RWPE2 (cell line): ENCODE results near the gene AFAP1.

Experiments used
- ATAC-seq: fragments of 200-7000 bp; cut with Tn5 transposase; 3 replicates; pipeline ENCODE4 v1.9.1; 2021; ENCODE audit warnings: low read depth
- DNase-seq: peaks from one replicate; pipeline ENCODE4 v3.0.0-alpha.2; 2020; ENCODE audit warnings: low spot score
- H3K27ac ChIP-seq: fragments of 450-650 bp; 2 replicates; pipeline ENCODE4 v1.5.1; 2017; ENCODE audit warnings: mild to moderate bottlenecking; ENCODE audit not compliant: poor library complexity, severe bottlenecking
- H3K27me3 ChIP-seq: fragments of 250-450 bp; sonication (Bioruptor Pico); 2 replicates; pipeline ENCODE4 v1.5.1; 2021; ENCODE audit warnings: mild to moderate bottlenecking, moderate library complexity; ENCODE audit not compliant: insufficient read depth, poor library complexity, severe bottlenecking
- H3K36me3 ChIP-seq: fragments of 250-450 bp; sonication (Bioruptor Pico); 2 replicates; pipeline ENCODE4 v1.5.1; 2020; ENCODE audit warnings: low read depth, mild to moderate bottlenecking, moderate library complexity
- H3K4me1 ChIP-seq: fragments of 250-450 bp; sonication (Bioruptor Pico); 2 replicates; pipeline ENCODE4 v1.5.1; 2021; ENCODE audit warnings: mild to moderate bottlenecking, moderate library complexity; ENCODE audit not compliant: insufficient read depth, poor library complexity, severe bottlenecking
- H3K4me3 ChIP-seq: fragments of 250-450 bp; sonication (Bioruptor Pico); 2 replicates; pipeline ENCODE4 v1.5.1; 2021; ENCODE audit warnings: mild to moderate bottlenecking, moderate library complexity; ENCODE audit not compliant: severe bottlenecking
- H3K9me3 ChIP-seq: fragments of 250-450 bp; sonication (Bioruptor Pico); 2 replicates; pipeline ENCODE4 v1.5.1; 2021; ENCODE audit warnings: mild to moderate bottlenecking, moderate library complexity; ENCODE audit not compliant: severe bottlenecking
- TF ChIP-seq, protein P1 (sequence below): fragments of 450-650 bp; IDR thresholded peaks from one replicate; pipeline ENCODE4 v1.5.1; 2017; ENCODE audit warnings: mild to moderate bottlenecking, moderate library complexity; ENCODE audit not compliant: poor library complexity, severe bottlenecking

The AFAP1 gene

DNA sequence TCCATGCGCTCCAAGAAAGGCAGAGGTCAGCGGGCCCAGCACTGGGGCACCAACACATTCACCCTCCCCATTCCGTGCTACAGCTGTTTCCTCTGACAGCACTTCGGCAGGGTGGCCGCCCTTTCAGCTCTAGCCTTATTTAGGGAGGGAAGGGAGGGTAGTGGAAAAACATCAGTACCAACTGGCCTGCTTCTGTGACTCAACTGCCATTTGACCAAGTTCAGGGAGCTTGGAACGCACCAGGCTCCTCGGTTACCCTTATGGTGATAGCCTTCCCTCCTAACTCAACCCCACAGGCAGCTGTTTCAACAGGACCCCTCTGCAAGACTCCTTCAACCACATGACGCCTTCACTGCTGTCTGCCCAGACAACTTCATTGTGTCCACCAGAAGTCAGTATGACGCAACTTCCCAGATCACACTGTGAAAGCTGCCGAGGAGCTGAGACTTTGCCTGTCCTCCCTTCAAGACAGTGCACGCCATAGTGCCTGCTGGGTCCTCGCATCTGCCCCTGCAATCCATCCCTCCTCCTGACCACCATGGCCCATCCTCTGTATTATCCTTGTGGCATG, 132.2 kb downstream of the AFAP1 start:
- H3K27me3 ChIP-seq = no peaks in the 10 kb centered on the region
- TF ChIP-seq, protein P1, sequence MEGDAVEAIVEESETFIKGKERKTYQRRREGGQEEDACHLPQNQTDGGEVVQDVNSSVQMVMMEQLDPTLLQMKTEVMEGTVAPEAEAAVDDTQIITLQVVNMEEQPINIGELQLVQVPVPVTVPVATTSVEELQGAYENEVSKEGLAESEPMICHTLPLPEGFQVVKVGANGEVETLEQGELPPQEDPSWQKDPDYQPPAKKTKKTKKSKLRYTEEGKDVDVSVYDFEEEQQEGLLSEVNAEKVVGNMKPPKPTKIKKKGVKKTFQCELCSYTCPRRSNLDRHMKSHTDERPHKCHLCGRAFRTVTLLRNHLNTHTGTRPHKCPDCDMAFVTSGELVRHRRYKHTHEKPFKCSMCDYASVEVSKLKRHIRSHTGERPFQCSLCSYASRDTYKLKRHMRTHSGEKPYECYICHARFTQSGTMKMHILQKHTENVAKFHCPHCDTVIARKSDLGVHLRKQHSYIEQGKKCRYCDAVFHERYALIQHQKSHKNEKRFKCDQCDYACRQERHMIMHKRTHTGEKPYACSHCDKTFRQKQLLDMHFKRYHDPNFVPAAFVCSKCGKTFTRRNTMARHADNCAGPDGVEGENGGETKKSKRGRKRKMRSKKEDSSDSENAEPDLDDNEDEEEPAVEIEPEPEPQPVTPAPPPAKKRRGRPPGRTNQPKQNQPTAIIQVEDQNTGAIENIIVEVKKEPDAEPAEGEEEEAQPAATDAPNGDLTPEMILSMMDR = no peak
- peak overlapping the region; percentile 92 for H3K27ac ChIP-seq
- H3K36me3 ChIP-seq = peaks cover 57% of the 10 kb centered on the region
- peaks cover 10% of the 10 kb centered on the region for H3K9me3 ChIP-seq
- H3K4me3 ChIP-seq = no peak overlapping the region
- ATAC-seq (no peak), DNase-seq (no peak)
- peaks cover 26% of the 10 kb centered on the region for H3K4me1 ChIP-seq

DNA sequence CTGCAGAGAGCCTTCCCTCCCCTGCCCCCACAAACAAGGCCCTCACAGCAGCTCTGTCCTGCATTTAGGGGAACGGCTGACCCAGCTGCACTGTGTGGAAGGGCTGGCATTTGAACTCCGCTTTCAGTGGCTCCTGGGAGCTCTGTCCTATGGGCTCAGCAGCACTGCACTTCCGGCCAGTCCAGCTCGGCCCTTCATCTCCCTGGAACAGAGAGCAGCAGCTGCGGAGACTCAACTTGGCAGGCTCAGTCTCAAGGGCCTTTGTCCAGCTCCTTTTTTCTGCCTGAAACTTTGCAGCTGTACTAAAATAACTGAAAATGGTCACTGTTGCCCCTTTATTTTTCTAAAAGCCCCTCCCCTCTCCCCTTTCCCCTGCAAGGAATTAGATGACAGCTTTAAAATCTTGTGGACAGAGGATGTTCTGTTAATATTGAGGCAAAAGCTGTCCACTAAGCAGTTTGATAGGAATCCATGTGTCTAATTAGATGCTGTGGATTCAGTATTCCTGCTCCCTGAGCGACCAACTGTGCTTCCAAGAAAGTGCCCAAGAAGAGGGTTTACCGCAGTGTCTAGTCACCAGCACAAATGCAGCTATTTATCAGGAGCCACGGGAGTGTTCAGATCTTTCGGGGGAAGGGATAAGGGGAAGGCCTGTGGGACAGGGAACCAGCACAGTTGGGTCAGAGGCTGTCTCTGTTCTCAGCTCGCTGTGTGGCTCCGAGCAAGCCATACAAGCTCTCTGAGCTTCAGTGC, 133.1 kb downstream of the AFAP1 start:
- TF ChIP-seq, protein P1 = no peak
- no peaks in the 10 kb centered on the region for H3K27me3 ChIP-seq
- peaks cover 26% of the 10 kb centered on the region for H3K4me1 ChIP-seq
- peaks cover 10% of the 10 kb centered on the region for H3K9me3 ChIP-seq
- peak overlapping the region; percentile 92 for H3K27ac ChIP-seq
- H3K36me3 ChIP-seq = peaks cover 56% of the 10 kb centered on the region
- ATAC-seq (no peak), DNase-seq (no peak)
- no peak overlapping the region for H3K4me3 ChIP-seq

DNA sequence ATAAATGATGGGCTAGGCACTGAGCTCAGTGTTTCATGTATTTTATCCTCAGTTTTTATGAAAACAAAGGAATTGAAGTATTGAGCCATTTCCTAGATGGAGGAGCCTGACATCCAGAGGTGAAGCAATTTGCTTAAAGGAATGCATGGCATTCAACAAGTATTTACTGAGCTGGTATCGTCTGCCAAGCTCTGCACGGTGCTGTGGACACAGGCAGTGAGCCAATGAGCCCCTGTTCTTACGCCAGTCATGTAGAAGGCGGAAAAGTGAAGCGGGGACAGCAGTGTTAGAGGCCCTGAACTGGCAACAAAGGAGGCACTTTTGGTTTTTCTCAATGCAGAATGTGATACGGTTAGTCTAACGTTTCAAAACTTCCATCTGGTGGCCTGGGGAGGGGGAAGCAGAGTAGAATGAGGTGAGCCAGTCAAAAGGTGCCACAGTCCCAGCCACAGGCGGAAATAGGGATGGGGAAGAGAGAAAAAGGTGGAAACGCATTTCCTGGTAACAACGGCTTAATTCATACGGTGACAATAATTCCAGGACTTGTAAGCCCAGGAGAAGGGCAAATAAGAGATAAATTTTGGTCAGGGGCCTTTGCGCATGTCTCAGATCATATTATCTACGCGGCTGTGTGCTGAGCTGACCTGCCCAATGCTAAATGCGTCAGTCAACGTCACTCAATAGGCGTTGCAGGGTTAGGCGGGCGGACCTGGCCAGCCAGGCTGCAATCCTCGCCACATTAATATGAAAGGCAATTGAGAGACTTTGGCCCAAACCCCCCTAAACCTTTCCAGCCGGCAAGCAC, 133.9 kb downstream of the AFAP1 start:
- ATAC-seq (peak; percentile 93), DNase-seq (peak; percentile 91)
- H3K4me1 ChIP-seq = peaks cover 26% of the 10 kb centered on the region
- H3K4me3 ChIP-seq = no peak overlapping the region
- peaks cover 10% of the 10 kb centered on the region for H3K9me3 ChIP-seq
- H3K27me3 ChIP-seq = no peaks in the 10 kb centered on the region
- peak overlapping the region; percentile 92 for H3K27ac ChIP-seq
- TF ChIP-seq, protein P1 = no peak
- H3K36me3 ChIP-seq = peaks cover 60% of the 10 kb centered on the region

DNA sequence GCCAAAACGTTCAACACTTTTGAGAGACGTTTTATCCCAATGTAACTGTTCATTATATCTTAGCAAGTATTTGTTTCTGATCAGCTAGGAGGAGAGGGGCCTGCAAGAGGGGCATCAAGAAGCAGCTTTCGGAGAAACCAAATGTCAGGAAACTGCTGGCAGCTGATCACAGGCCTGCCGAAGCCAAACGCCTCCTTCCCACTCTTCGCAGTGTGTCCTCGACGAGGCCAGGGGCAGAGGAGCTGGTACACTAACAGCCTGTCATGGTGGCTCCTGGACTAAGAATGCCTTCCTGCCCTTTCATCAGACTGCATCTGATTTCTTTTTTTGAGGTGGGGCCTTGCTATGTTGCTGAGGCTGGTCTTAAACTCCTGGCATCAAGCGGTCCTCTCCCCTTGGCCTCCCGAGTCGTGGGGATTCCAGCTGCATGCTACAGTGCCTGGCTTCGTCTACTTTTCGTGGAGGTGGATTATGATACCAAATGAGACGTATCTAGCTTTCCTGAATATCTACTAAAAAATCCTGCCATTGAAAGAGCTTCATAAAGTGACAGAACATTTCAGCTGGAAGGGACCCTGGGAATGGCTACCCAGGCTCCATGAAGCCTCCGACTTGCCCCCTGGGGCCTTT, 134.8 kb downstream of the AFAP1 start:
- no peak overlapping the region for H3K4me3 ChIP-seq
- peaks cover 10% of the 10 kb centered on the region for H3K9me3 ChIP-seq
- no peak for ATAC-seq
- H3K4me1 ChIP-seq = peaks cover 26% of the 10 kb centered on the region
- peaks cover 65% of the 10 kb centered on the region for H3K36me3 ChIP-seq
- no peaks in the 10 kb centered on the region for H3K27me3 ChIP-seq
- DNase-seq = no peak
- TF ChIP-seq, protein P1 = no peak
- H3K27ac ChIP-seq = peak overlapping the region; percentile 92
